GM06990 (cell line): ENCODE results near the gene DNM2.

Experiments used
- DNase-seq: peaks from one replicate; pipeline ENCODE4 v3.0.0-alpha.2; 2011; ENCODE audit not compliant: insufficient read length; ENCODE audit errors: extremely low read depth
- H3K27me3 ChIP-seq: replicated peaks from 2 replicates; pipeline ENCODE4 v1.6.0; 2011; ENCODE audit warnings: low read length; ENCODE audit not compliant: control insufficient read depth, insufficient read depth
- H3K36me3 ChIP-seq: 2 replicates; pipeline ENCODE4 v1.5.1; 2011; ENCODE audit warnings: low read length; ENCODE audit not compliant: control insufficient read depth, insufficient read depth
- H3K4me3 ChIP-seq: replicated peaks from 2 replicates; pipeline ENCODE4 v1.5.1; 2011; ENCODE audit warnings: low read depth, mild to moderate bottlenecking, control low read depth, low read length
- CTCF ChIP-seq: IDR thresholded peaks from 2 replicates; pipeline ENCODE4 v1.5.1; 2011; ENCODE audit warnings: low read length, control low read depth, mild to moderate bottlenecking, inconsistent platforms; ENCODE audit not compliant: insufficient read depth, poor library complexity, severe bottlenecking

Gene DNM2

GRCh38 chr19:10820173-10820572 lies 102.3 kb downstream of the DNM2 start:
- peaks cover 39% of the 10 kb centered on the region for H3K36me3 ChIP-seq
- DNase-seq, result no peak
- TF ChIP-seq CTCF, result peak; percentile 50
- H3K27me3 ChIP-seq, result no peaks in the 10 kb centered on the region
- H3K4me3 ChIP-seq, result no peak overlapping the region

- Histone ChIP-seq H3K27me3 (no peaks in the 10 kb centered on the region), H3K4me3 (no peak overlapping the region), H3K36me3 (peaks cover 33% of the 10 kb centered on the region)
- no peak for TF ChIP-seq CTCF
- DNase-seq, result no peak
Observed at GRCh38 chr19:10823690-10824089, 105.8 kb downstream of the DNM2 start.

GRCh38 chr19:10826231-10826630 lies 108.4 kb downstream of the DNM2 start:
- no peak for TF ChIP-seq CTCF
- DNase-seq, result no peak
- no peak overlapping the region for H3K4me3 ChIP-seq
- H3K27me3 ChIP-seq, result no peaks in the 10 kb centered on the region
- H3K36me3 ChIP-seq, result peaks cover 26% of the 10 kb centered on the region

GRCh38 chr19:10826846-10827245 lies 109.0 kb downstream of the DNM2 start:
- DNase-seq, result no peak
- peaks cover 26% of the 10 kb centered on the region for H3K36me3 ChIP-seq
- no peaks in the 10 kb centered on the region for H3K27me3 ChIP-seq
- H3K4me3 ChIP-seq, result no peak overlapping the region
- TF ChIP-seq CTCF, result no peak

- TF ChIP-seq CTCF, result no peak
- Histone ChIP-seq H3K4me3 (no peak overlapping the region), H3K27me3 (no peaks in the 10 kb centered on the region), H3K36me3 (peaks cover 27% of the 10 kb centered on the region)
- no peak for DNase-seq
Observed at GRCh38 chr19:10828981-10829821, 111.3 kb downstream of the DNM2 start.

GRCh38 chr19:10829967-10830366 lies 112.1 kb downstream of the DNM2 start:
- no peak for TF ChIP-seq CTCF
- peaks cover 26% of the 10 kb centered on the region for H3K36me3 ChIP-seq
- no peak overlapping the region for H3K4me3 ChIP-seq
- no peak for DNase-seq
- no peaks in the 10 kb centered on the region for H3K27me3 ChIP-seq
